Gastroesophageal sphincter (tissue), 3 donors: ENCODE results near the gene RMND5A.
"Not testable (repeated sequence)": the region's sequence is repeated elsewhere in the genome, so short reads cannot be mapped to it uniquely, and the experiment has no call there.

Source experiments
- POLR2A ChIP-seq, 2 donors: fragments of 450-650 bp; IDR thresholded peaks; one replicate each; pipeline ENCODE4 v1.6.1; 2017; ENCODE audit warnings: antibody characterized with exemption in 2 of 2, mild to moderate bottlenecking in 2 of 2, moderate library complexity in 1 of 2
- TF ChIP-seq, protein P1 (sequence below), 4 experiments: fragments of 200-600 bp in 2 of 4; fragments of 450-650 bp in 2 of 4; sonication (generic) in 1 of 4; IDR thresholded peaks; one replicate each; pipeline ENCODE4 v1.5.1; 2017 to 2019; ENCODE audit warnings: antibody characterized with exemption in 4 of 4, mild to moderate bottlenecking in 2 of 4, moderate library complexity in 2 of 4

DNA sequence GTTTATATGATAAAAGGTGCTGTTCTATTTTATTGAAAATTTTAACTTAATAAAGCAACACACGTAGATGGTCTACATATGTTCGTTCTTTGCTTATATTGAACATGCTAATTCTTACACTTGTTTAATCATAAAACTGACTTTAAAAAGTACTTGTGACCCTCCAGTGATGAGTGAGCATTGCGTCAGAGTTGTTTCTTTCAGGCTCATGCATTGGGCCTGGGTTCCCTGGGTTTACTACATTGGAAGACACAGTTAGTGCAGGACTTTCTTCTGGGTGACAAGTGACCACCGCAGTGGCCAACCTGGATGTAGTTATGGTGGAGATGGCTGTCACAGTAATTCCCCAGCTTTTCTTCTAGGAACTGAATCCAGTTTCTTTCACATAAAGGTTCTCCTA is 13.4 kb downstream of the RMND5A start:
- TF ChIP-seq POLR2A (IDR thresholded peaks at IDR 0.05) = not testable (repeated sequence)
- TF ChIP-seq, protein P1, sequence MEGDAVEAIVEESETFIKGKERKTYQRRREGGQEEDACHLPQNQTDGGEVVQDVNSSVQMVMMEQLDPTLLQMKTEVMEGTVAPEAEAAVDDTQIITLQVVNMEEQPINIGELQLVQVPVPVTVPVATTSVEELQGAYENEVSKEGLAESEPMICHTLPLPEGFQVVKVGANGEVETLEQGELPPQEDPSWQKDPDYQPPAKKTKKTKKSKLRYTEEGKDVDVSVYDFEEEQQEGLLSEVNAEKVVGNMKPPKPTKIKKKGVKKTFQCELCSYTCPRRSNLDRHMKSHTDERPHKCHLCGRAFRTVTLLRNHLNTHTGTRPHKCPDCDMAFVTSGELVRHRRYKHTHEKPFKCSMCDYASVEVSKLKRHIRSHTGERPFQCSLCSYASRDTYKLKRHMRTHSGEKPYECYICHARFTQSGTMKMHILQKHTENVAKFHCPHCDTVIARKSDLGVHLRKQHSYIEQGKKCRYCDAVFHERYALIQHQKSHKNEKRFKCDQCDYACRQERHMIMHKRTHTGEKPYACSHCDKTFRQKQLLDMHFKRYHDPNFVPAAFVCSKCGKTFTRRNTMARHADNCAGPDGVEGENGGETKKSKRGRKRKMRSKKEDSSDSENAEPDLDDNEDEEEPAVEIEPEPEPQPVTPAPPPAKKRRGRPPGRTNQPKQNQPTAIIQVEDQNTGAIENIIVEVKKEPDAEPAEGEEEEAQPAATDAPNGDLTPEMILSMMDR (IDR thresholded peaks at IDR 0.05) = not testable (repeated sequence)
